BLaER1 (cell line): ENCODE data around the gene PTGES.
"Not testable (repeated sequence)": the region's sequence is repeated elsewhere in the genome, so short reads cannot be mapped to it uniquely, and the experiment has no call there.

Experiments
- H3K27ac ChIP-seq: shearing (Covaris generic); formaldehyde crosslinking; 2 replicates; pipeline ENCODE4 v1.8.1; 2022
- H3K27me3 ChIP-seq: shearing (Covaris generic); formaldehyde crosslinking; 2 replicates; pipeline ENCODE4 v1.8.1; 2022
- H3K36me3 ChIP-seq: shearing (Covaris generic); formaldehyde crosslinking; 2 replicates; pipeline ENCODE4 v1.8.1; 2022
- H3K4me1 ChIP-seq: shearing (Covaris generic); formaldehyde crosslinking; 2 replicates; pipeline ENCODE4 v1.8.1; 2022
- H3K4me2 ChIP-seq: shearing (Covaris generic); formaldehyde crosslinking; 2 replicates; pipeline ENCODE4 v1.8.1; 2022
- H3K4me3 ChIP-seq: shearing (Covaris generic); formaldehyde crosslinking; 2 replicates; pipeline ENCODE4 v1.8.1; 2022
- H3K9ac ChIP-seq: shearing (Covaris generic); formaldehyde crosslinking; 2 replicates; pipeline ENCODE4 v1.8.1; 2022
- H3K9me3 ChIP-seq: shearing (Covaris generic); formaldehyde crosslinking; 2 replicates; pipeline ENCODE4 v1.8.1; 2022
- H4K20me1 ChIP-seq: shearing (Covaris generic); formaldehyde crosslinking; 2 replicates; pipeline ENCODE4 v1.8.1; 2022
- Cebpa-rat ChIP-seq: shearing (Covaris generic); IDR thresholded peaks from 2 replicates; pipeline ENCODE4 v1.8.1; 2022

Gene PTGES

GRCh38 chr9:129773262-129774048, 20.6 kb upstream of the PTGES start:
- no peak for TF ChIP-seq Cebpa-rat
- Histone ChIP-seq H3K27ac (no peak overlapping the region), H3K27me3 (peaks cover 9% of the 10 kb centered on the region; the same call in 1 of the 2 replicates), H3K36me3 (no peaks in the 10 kb centered on the region), H3K9ac (no peak overlapping the region), H4K20me1 (peaks cover 27% of the 10 kb centered on the region), H3K4me3 (no peak overlapping the region), H3K4me1 (peaks cover 41% of the 10 kb centered on the region), H3K9me3 (no peaks in the 10 kb centered on the region), H3K4me2 (no peak overlapping the region)

GRCh38 chr9:129770741-129771140, 17.9 kb upstream of the PTGES start:
- no peak overlapping the region for H3K4me2 ChIP-seq
- H3K27me3 ChIP-seq = peaks cover 9% of the 10 kb centered on the region; the same call in 1 of the 2 replicates
- H3K27ac ChIP-seq = no peak overlapping the region
- no peaks in the 10 kb centered on the region for H3K9me3 ChIP-seq
- H4K20me1 ChIP-seq = peaks cover 8% of the 10 kb centered on the region; the same call in 1 of the 2 replicates
- H3K36me3 ChIP-seq = no peaks in the 10 kb centered on the region
- TF ChIP-seq Cebpa-rat = no peak
- no peak overlapping the region for H3K9ac ChIP-seq
- H3K4me3 ChIP-seq = no peak overlapping the region
- H3K4me1 ChIP-seq = peaks cover 13% of the 10 kb centered on the region

DNA sequence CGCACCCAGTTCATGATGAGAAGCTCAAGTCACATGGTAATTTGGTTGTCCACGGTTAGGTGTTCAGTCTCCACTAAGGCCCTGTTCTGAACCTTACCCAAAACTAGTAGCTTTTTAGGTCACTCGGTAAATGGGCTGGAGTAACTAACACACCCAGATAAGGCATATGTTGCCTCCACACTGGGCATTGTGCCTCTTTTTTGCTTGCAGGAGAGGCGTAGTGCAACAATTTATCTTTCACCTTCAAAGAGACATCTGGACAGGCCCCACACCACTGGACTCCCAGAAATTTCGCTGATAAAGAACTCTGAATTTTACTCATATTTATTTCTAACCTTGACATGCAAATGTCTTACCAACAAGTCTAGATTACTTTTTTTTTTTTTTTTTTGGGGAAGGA, 16.8 kb upstream of the PTGES start:
- H3K4me3 ChIP-seq = no peak overlapping the region
- H3K36me3 ChIP-seq = no peaks in the 10 kb centered on the region
- H3K9me3 ChIP-seq = no peaks in the 10 kb centered on the region
- no peak overlapping the region for H3K4me2 ChIP-seq
- H3K4me1 ChIP-seq = peaks cover 3% of the 10 kb centered on the region
- no peak overlapping the region for H3K9ac ChIP-seq
- no peak overlapping the region for H3K27ac ChIP-seq
- no peak for TF ChIP-seq Cebpa-rat
- peaks cover 2% of the 10 kb centered on the region; the same call in 1 of the 2 replicates for H3K27me3 ChIP-seq
- no peaks in the 10 kb centered on the region; the same call in 1 of the 2 replicates for H4K20me1 ChIP-seq

GRCh38 chr9:129768486-129768885, 15.6 kb upstream of the PTGES start:
- Histone ChIP-seq H3K4me3 (no peak overlapping the region), H3K27me3 (no peaks in the 10 kb centered on the region), H4K20me1 (no peaks in the 10 kb centered on the region), H3K4me2 (no peak overlapping the region), H3K4me1 (no peaks in the 10 kb centered on the region), H3K27ac (no peak overlapping the region), H3K9ac (no peak overlapping the region), H3K36me3 (no peaks in the 10 kb centered on the region), H3K9me3 (no peaks in the 10 kb centered on the region)
- no peak for TF ChIP-seq Cebpa-rat

DNA sequence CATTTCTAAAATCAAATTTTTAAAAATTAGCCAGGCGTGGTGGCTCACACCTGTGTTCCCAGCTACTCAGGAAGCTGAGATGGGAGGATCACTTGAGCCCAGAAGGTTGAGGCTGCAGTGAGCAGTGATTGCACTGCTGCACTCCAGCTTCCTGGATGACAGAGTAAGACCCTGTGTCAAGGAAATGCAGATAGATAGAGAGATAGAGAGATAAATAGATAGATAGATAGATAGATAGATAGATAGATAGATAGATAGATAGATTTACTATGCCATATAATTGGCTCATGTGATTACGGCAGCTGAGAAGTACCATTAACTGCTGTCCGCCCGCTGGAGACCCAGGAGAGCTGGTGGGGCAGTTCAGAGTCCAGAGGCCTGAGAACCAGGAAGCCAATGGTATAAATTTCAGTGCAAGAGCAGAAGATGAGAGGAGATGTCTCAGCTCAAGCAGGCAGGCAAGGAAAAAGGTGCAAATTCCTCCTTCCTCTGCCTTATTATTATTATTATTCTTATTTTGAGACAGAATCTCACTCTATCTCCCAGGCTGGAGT, 13.0 kb upstream of the PTGES start:
- no peaks in the 10 kb centered on the region for H3K9me3 ChIP-seq
- H3K27me3 ChIP-seq = no peaks in the 10 kb centered on the region
- no peak overlapping the region for H3K27ac ChIP-seq
- H3K36me3 ChIP-seq = no peaks in the 10 kb centered on the region
- no peak overlapping the region for H3K9ac ChIP-seq
- TF ChIP-seq Cebpa-rat = no peak
- no peak overlapping the region for H3K4me2 ChIP-seq
- H4K20me1 ChIP-seq = no peaks in the 10 kb centered on the region
- peaks cover 9% of the 10 kb centered on the region for H3K4me1 ChIP-seq
- no peak overlapping the region for H3K4me3 ChIP-seq

DNA sequence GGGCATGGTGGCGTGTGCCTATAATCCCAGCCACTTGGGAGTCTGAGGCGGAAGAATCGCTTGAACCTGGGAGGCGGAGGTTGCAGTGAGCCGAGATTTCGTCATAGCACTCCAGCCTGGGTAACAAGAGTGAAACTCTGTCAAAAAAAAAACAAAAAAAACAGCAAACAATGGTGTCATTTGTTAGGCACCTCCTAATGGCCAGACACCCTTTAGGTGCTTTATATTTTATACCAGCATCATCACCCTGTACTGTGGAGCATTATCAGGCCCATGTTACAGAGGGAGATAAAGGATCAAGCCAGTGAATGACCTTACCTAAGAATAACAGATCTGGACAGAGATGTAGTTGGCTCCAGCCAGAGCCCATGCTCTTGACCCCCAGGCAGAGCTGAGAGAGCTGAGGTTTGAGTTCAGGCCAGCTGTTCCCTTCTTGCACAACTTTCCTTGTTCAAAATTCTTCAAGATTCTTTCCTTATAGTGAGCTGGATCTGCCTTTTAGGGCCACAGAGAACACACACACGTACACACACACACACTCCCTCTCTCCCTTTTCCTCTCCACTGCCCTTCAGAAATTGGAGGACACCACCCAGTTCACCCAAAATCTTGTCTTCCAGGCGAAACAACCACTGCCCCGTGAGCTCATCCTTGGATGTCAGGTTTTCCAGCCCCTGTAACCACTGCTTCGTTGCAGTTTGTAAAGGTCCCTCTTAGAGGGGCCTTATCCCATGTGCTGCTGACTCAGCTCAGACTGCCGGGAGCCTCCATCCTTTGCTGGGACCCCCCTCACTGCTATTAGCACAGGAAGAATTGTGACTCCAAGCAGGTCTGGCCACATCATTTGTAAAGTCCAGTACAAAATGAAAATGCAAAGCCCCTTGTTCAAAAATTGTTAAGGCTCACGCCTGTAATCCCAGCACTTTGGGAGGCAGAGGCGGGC, 10.4 kb upstream of the PTGES start:
- H3K36me3 ChIP-seq = no peaks in the 10 kb centered on the region
- TF ChIP-seq Cebpa-rat = no peak
- H3K27me3 ChIP-seq = no peaks in the 10 kb centered on the region
- no peak overlapping the region for H3K4me2 ChIP-seq
- H3K9ac ChIP-seq = no peak overlapping the region
- no peaks in the 10 kb centered on the region for H4K20me1 ChIP-seq
- H3K27ac ChIP-seq = no peak overlapping the region
- no peaks in the 10 kb centered on the region for H3K9me3 ChIP-seq
- peaks cover 9% of the 10 kb centered on the region for H3K4me1 ChIP-seq
- no peak overlapping the region for H3K4me3 ChIP-seq

- peaks cover 16% of the 10 kb centered on the region for H3K4me1 ChIP-seq
- H3K27me3 ChIP-seq, H4K20me1 ChIP-seq, H3K36me3 ChIP-seq, H3K27ac ChIP-seq, H3K4me3 ChIP-seq, H3K9me3 ChIP-seq, H3K9ac ChIP-seq: not testable (repeated sequence)
- H3K4me2 ChIP-seq = peak overlapping the region; percentile 45; the same call in 1 of the 2 replicates
Measured at GRCh38 chr9:129762370-129762984, 9.6 kb upstream of the PTGES start.

GRCh38 chr9:129761901-129762369, 9.1 kb upstream of the PTGES start:
- Histone ChIP-seq H3K27ac (no peak overlapping the region), H3K4me3 (no peak overlapping the region)
- no peak for TF ChIP-seq Cebpa-rat

DNA sequence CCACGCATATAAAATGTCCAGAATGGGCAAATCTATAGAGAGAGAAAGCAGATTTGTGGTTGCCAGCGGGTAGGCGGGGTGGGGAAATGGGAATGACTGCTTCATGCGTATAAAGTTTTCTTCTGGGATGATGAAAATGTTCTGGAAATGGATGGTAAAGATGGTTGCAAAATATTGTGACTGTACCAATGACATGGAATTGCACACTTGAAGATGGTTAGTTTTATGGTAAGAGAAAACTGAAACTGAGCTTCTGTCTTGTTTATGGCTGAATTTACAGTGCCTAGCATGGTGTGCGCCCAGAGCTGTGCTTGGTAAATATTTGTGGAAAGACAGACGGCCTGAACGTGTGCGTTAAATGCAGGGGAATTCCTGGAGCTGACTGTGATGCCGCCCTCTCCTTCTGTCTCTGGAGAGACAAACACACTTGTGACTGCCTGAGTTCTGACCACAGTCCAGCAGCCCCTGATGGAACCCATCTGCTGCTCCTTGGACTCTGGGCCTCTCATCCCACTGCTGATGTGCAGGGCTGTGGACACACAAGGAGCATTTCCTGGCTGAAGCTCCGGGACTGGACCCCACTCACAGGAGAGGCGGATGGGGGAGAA, 8.6 kb upstream of the PTGES start:
- Histone ChIP-seq H3K36me3 (no peaks in the 10 kb centered on the region), H3K4me2 (peak overlapping the region; percentile 45), H4K20me1 (no peaks in the 10 kb centered on the region), H3K27ac (no peak overlapping the region), H3K9me3 (no peaks in the 10 kb centered on the region), H3K4me3 (no peak overlapping the region), H3K27me3 (no peaks in the 10 kb centered on the region), H3K9ac (no peak overlapping the region), H3K4me1 (peaks cover 27% of the 10 kb centered on the region)
- TF ChIP-seq Cebpa-rat = no peak

More at GRCh38 chr9:129761901-129762369, 9.1 kb upstream of the PTGES start:
- no peak overlapping the region for H3K9ac ChIP-seq
- H3K9me3 ChIP-seq = no peaks in the 10 kb centered on the region
- no peaks in the 10 kb centered on the region for H3K36me3 ChIP-seq
- no peaks in the 10 kb centered on the region for H3K27me3 ChIP-seq
- no peaks in the 10 kb centered on the region for H4K20me1 ChIP-seq
- peak overlapping the region; percentile 45 for H3K4me2 ChIP-seq
- peaks cover 22% of the 10 kb centered on the region for H3K4me1 ChIP-seq

- H3K27me3 ChIP-seq, H4K20me1 ChIP-seq, H3K4me3 ChIP-seq, H3K4me2 ChIP-seq, H3K36me3 ChIP-seq, H3K27ac ChIP-seq, H3K9me3 ChIP-seq, H3K9ac ChIP-seq: not testable (repeated sequence)
- H3K4me1 ChIP-seq = peaks cover 33% of the 10 kb centered on the region
Measured at GRCh38 chr9:129760784-129761183, 7.9 kb upstream of the PTGES start.
